ENCODE measurements around the gene ATP2B3. TPM values are rescaled to one million over a fixed set of nuclear protein-coding genes. Genes with fewer than 3 reads are reported as not detected.

ATP2B3 gene
- total and polyA plus RNA-seq, 9 of the 15 experiments (the other 6 are each of a cell fraction or from before 2014, with no cell fraction given), result 0.04 TPM; not detected in 8

GRCh38 chrX:153620576-153620975 lies 103.1 kb downstream of the ATP2B3 start:
- WGBS (ENCODE audit: insufficient coverage, low coverage, missing lambda C conversion rate), result 0% methylated on average over 5 of the region's 5 CpGs
- no peak for ATAC-seq
- intact Hi-C loops (cut with micrococcal nuclease), result no loop called here
- H3K9me3 ChIP-seq (replicated peaks; ENCODE audit: control insufficient read depth, insufficient read depth, low read depth, low read length), result no peaks in the 10 kb centered on the region
- no peak for FAIRE-seq
- DNase-seq (ENCODE audit: extremely low read depth in 1 of 4, low spot score in 3 of 4), result no peak
- H3K27me3 ChIP-seq (ENCODE audit: control insufficient read depth in 2 of 2, insufficient read depth in 2 of 2, low read length in 2 of 2), result peaks cover 19 to 50% of the 10 kb centered on the region in 2 experiments; a peak in 4 of 5 replicates
- ChIA-PET CTCF (ENCODE audit: low intra/inter-chr PET ratio) (no interaction called here), POLR2A (no interaction called here)
- peaks cover 0 to 1% of the 10 kb centered on the region in 2 experiments; a peak in 1 of 5 replicates for H3K4me1 ChIP-seq (replicated peaks in 1 of 2; ENCODE audit: control insufficient read depth in 2 of 2, insufficient read depth in 2 of 2, low read length in 2 of 2)
- TF ChIP-seq GTF2A2 (tag; IDR thresholded peaks at IDR 0.05), result no peak
- TF ChIP-seq NFYB (IDR thresholded peaks at IDR 0.05; ENCODE audit: extremely low read depth, insufficient read length), result no peak
- TF ChIP-seq RNF2 (IDR thresholded peaks at IDR 0.05), result no peak
- TF ChIP-seq SP1 (CRISPR knock-in tag; IDR thresholded peaks at IDR 0.05), result no peak
- TF ChIP-seq TARDBP (IDR thresholded peaks at IDR 0.05), result no peak
- TF ChIP-seq RBM39 (optimal IDR thresholded peaks at IDR 0.05; ENCODE audit: low read depth, low read length), result no peak
- TF ChIP-seq SLC30A9 (CRISPR knock-in tag; IDR thresholded peaks at IDR 0.05), result no peak
- TF ChIP-seq TCF7 (IDR thresholded peaks at IDR 0.05; ENCODE audit: borderline replicate concordance), result no peak
- TF ChIP-seq TEAD1 (CRISPR knock-in tag; IDR thresholded peaks at IDR 0.05), result no peak
- H3K27ac ChIP-seq (ENCODE audit: extremely low read depth, low read depth, low read length), result no peak overlapping the region
- H3K4me3 ChIP-seq, result no peak overlapping the region
- H3K36me3 ChIP-seq (ENCODE audit: control insufficient read depth, insufficient read depth, low read length), result no peaks in the 10 kb centered on the region
- H3K4me2 ChIP-seq (ENCODE audit: insufficient read depth, low read length), result no peak overlapping the region
- no peaks in the 10 kb centered on the region for H3K79me2 ChIP-seq (ENCODE audit: control insufficient read depth, insufficient read depth, low read length)
- in situ Hi-C loops (cut with MboI), result no loop called here
- no TSS peak for BruUV-seq (replicated peaks)
- H3K9me1 ChIP-seq (ENCODE audit: control insufficient read depth, insufficient read depth, low read length), result no peaks in the 10 kb centered on the region
- H4K20me1 ChIP-seq (replicated peaks; ENCODE audit: control insufficient read depth, insufficient read depth, low read length), result peaks cover 7% of the 10 kb centered on the region; the same call in 1 of the 2 replicates
- no peak overlapping the region for H3K9ac ChIP-seq (ENCODE audit: insufficient read depth in 1 of 2, low read depth in 2 of 2, low read length in 2 of 2)
- no peak overlapping the region for H2AFZ ChIP-seq (ENCODE audit: low read depth, low read length)

All from K562 (cell line).